ENCODE measurements around the gene PTH1R.

Gene PTH1R

DNA sequence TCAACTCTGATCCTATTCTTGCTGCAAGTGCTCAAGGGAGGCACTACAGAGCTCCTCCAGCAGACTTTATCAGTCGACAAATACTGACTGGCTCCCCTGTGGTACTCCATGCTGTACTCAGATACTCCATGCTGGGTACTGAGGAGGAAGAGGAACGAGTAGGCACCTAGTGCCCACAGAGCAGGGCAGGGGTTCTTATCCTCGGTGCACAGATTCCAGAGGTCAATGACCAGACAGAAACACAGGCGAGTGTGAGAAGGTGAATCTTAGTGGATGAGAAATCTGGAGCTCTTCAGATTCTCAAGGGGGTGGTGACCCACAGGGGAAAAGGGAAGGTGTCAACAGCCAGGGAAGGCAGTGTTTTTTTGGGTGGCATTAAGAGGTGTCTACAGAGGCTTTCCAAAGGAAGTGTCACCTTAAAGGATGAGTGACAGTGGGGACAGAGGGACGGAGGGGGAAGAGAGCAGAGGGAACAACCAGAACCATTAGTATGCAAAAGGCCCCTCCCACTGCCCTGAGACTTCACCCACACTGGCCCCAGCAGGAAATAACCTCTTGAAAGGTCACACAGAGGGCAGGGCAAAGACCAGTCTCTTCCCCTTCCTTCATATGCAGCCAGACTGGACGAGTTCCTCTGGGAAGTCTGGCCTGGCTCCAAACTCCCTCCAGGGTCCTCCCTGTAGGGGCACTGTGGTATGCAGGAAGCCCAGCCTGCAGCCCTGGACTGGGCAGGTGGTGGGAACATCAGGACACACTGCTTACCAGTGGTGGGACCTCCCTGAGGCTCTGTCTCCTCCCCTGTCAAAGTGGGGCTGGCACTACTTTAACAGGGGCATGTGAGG is 71.5 kb downstream of the PTH1R start:
- peak; percentile 55 for DNase-seq (ENCODE audit: low read depth)
- H3K4me3 ChIP-seq (ENCODE audit: low read depth, low read length) = no peak overlapping the region
- TF ChIP-seq MYC (IDR thresholded peaks at IDR 0.05; ENCODE audit: low read depth, low read length) = no peak
- TF ChIP-seq, protein P1, sequence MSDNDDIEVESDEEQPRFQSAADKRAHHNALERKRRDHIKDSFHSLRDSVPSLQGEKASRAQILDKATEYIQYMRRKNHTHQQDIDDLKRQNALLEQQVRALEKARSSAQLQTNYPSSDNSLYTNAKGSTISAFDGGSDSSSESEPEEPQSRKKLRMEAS (IDR thresholded peaks at IDR 0.05; ENCODE audit: low read depth, low read length) = no peak
- TF ChIP-seq, protein P2, sequence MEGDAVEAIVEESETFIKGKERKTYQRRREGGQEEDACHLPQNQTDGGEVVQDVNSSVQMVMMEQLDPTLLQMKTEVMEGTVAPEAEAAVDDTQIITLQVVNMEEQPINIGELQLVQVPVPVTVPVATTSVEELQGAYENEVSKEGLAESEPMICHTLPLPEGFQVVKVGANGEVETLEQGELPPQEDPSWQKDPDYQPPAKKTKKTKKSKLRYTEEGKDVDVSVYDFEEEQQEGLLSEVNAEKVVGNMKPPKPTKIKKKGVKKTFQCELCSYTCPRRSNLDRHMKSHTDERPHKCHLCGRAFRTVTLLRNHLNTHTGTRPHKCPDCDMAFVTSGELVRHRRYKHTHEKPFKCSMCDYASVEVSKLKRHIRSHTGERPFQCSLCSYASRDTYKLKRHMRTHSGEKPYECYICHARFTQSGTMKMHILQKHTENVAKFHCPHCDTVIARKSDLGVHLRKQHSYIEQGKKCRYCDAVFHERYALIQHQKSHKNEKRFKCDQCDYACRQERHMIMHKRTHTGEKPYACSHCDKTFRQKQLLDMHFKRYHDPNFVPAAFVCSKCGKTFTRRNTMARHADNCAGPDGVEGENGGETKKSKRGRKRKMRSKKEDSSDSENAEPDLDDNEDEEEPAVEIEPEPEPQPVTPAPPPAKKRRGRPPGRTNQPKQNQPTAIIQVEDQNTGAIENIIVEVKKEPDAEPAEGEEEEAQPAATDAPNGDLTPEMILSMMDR (IDR thresholded peaks at IDR 0.05; ENCODE audit: low read depth, low read length) = no peak
- TF ChIP-seq POLR2A (IDR thresholded peaks at IDR 0.05; ENCODE audit: extremely low read depth, insufficient read length) = no peak

DNA sequence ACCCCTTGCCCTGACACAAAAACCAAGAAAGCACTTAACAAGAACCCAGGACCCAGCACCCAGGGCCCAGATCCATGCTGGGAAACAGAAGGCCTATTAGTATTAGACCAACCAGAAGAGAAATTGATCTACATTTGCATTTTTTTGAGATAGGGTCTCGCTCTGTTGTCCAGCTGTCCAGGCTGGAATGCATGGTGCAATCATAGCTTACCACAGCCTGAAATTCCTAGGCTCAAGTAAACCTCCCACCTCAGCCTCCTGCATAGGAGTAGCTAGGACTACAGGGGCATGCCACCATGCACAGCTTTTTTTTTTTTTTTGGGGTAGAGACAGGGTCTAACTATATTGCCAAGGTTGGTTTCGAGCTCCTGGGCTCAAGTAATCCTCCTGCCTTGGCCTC is 72.7 kb downstream of the PTH1R start:
- H3K4me3 ChIP-seq (ENCODE audit: low read depth, low read length) = no peak overlapping the region
- no peak for DNase-seq (ENCODE audit: low read depth)
- TF ChIP-seq, protein P2 (IDR thresholded peaks at IDR 0.05; ENCODE audit: low read depth, low read length) = no peak
- TF ChIP-seq, protein P1 (IDR thresholded peaks at IDR 0.05; ENCODE audit: low read depth, low read length) = no peak
- TF ChIP-seq POLR2A (IDR thresholded peaks at IDR 0.05; ENCODE audit: extremely low read depth, insufficient read length) (no peak), MYC (IDR thresholded peaks at IDR 0.05; ENCODE audit: low read depth, low read length) (no peak)

DNA sequence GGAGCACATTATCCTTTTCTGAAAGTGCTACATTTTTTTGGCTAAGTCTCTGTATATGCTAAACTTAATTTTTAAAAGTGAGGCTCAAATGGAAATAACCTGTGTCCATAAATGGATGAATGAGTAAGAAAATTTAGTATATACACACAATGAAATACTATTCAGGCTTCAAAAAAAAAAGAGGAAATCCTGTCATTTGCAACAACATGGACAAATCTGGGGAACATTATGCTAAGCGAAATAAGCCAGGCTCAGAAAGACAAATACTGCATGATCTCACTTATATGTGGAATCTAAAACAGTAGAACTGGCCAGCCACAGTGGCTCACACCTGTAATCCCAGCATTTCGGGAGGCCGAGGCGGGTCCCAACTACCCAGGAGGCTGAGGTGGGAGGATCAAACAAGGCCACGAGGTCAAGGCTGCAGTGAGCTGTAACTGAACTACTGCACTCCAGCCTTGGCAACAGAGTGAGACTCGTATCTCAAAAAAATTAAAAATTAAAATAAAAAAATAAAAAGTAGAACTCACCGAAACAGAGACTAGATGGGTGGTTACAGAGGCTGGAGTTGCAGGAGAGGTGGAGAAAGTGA is 73.2 kb downstream of the PTH1R start:
- TF ChIP-seq, protein P2 (IDR thresholded peaks at IDR 0.05; ENCODE audit: low read depth, low read length) = no peak
- TF ChIP-seq POLR2A (IDR thresholded peaks at IDR 0.05; ENCODE audit: extremely low read depth, insufficient read length) = no peak
- no peak for DNase-seq (ENCODE audit: low read depth)
- no peak overlapping the region for H3K4me3 ChIP-seq (ENCODE audit: low read depth, low read length)

DNA sequence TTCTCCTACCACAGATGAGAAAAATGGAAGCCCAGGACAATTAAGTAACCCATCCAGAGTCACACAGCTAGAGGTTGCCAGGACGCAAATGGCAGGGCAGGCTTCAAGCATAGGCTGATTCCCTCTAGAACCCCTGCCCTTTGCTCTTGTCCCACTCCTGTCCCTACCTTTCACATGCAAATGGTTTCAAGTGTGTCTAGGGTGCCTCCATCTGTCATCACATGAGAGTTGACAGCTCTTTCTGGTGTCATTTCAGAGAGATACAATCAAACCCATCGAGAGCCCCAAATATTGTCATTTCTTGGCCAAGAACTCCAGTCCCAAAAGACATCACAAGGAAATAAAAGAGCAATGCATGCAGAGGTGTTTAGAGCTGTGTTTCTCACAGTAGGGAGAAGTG is 75.3 kb downstream of the PTH1R start:
- no peak for DNase-seq (ENCODE audit: low read depth)
- H3K4me3 ChIP-seq (ENCODE audit: low read depth, low read length) = no peak overlapping the region
- TF ChIP-seq, protein P2 (IDR thresholded peaks at IDR 0.05; ENCODE audit: low read depth, low read length) = no peak
- TF ChIP-seq MYC (IDR thresholded peaks at IDR 0.05; ENCODE audit: low read depth, low read length) = no peak
- TF ChIP-seq, protein P1 (IDR thresholded peaks at IDR 0.05; ENCODE audit: low read depth, low read length) = no peak
- TF ChIP-seq POLR2A (IDR thresholded peaks at IDR 0.05; ENCODE audit: extremely low read depth, insufficient read length) = no peak

All from NB4 (cell line).